Endothelial cell of umbilical vein (primary cell): ENCODE measurements around the gene SAMD10.
"Not testable (repeated sequence)": the region's sequence is repeated elsewhere in the genome, so short reads cannot be mapped to it uniquely, and the experiment has no call there.

Experiments used
- EZH2 ChIP-seq: IDR thresholded peaks from 2 replicates; pipeline ENCODE4 v1.6.1; 2012; ENCODE audit warnings: borderline replicate concordance, low read depth, mild to moderate bottlenecking, moderate library complexity, low read length, inconsistent platforms; ENCODE audit not compliant: severe bottlenecking
- GATA2 ChIP-seq: IDR thresholded peaks from 2 replicates; pipeline ENCODE4 v1.7.0; 2011; ENCODE audit warnings: low read depth, mild to moderate bottlenecking, moderate library complexity, mixed read lengths, low read length; ENCODE audit not compliant: insufficient read length, insufficient read depth
- JUN ChIP-seq: IDR thresholded peaks from 2 replicates; pipeline ENCODE4 v1.6.1; 2011; ENCODE audit warnings: borderline replicate concordance, low read depth; ENCODE audit not compliant: insufficient read length, insufficient read depth
- POLR2A ChIP-seq: IDR thresholded peaks from 2 replicates; pipeline ENCODE4 v1.6.1; 2012; ENCODE audit warnings: low read depth, mild to moderate bottlenecking, control low read depth, low read length
- POLR2AphosphoS5 ChIP-seq: IDR thresholded peaks from 2 replicates; pipeline ENCODE4 v1.6.1; 2012; ENCODE audit warnings: low read depth, mild to moderate bottlenecking, control low read depth, low read length, moderate library complexity; ENCODE audit not compliant: insufficient read depth
- TF ChIP-seq, protein P1 (sequence below), 2 donors: IDR thresholded peaks; 1 replicate in 1 of 2; 2 replicates in 1 of 2; pipeline ENCODE4 v1.5.1; 2011; ENCODE audit warnings: low read length in 2 of 2, mild to moderate bottlenecking in 2 of 2, moderate library complexity in 2 of 2, control low read depth in 1 of 2, inconsistent platforms in 1 of 2, low read depth in 1 of 2; ENCODE audit not compliant: insufficient read depth in 1 of 2; ENCODE audit errors: extremely low read depth in 1 of 2
- TF ChIP-seq, protein P2 (sequence below): IDR thresholded peaks from 2 replicates; pipeline ENCODE4 v1.6.1; 2011; ENCODE audit not compliant: insufficient read depth, insufficient read length

DNA sequence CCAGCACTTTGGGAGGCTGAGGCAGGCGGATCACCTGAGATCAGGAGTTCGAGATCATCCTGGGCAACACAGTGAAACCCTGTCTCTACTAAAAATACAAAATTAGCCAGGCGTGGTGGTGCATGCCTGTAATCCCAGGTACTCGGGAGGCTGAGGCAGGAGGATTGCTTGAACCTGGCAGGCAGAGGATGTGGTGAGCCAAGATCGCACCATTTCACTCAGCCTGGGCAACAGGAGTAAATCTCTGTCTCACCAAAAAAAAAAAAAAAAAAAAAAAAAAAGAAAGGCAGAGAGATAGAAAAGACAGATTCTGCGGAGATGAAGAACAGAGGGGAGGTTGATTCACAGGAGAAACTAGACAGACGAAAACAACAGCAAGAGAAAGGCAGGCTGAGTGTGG is 2.9 kb downstream of the SAMD10 start:
- TF ChIP-seq EZH2, POLR2A, JUN, POLR2AphosphoS5, GATA2: not testable (repeated sequence)
- TF ChIP-seq, protein P1, sequence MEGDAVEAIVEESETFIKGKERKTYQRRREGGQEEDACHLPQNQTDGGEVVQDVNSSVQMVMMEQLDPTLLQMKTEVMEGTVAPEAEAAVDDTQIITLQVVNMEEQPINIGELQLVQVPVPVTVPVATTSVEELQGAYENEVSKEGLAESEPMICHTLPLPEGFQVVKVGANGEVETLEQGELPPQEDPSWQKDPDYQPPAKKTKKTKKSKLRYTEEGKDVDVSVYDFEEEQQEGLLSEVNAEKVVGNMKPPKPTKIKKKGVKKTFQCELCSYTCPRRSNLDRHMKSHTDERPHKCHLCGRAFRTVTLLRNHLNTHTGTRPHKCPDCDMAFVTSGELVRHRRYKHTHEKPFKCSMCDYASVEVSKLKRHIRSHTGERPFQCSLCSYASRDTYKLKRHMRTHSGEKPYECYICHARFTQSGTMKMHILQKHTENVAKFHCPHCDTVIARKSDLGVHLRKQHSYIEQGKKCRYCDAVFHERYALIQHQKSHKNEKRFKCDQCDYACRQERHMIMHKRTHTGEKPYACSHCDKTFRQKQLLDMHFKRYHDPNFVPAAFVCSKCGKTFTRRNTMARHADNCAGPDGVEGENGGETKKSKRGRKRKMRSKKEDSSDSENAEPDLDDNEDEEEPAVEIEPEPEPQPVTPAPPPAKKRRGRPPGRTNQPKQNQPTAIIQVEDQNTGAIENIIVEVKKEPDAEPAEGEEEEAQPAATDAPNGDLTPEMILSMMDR (IDR thresholded peaks at IDR 0.05; ENCODE audit: extremely low read depth in 1 of 2, insufficient read depth in 1 of 2, low read depth in 1 of 2, low read length in 2 of 2): not testable (repeated sequence)
- TF ChIP-seq, protein P2, sequence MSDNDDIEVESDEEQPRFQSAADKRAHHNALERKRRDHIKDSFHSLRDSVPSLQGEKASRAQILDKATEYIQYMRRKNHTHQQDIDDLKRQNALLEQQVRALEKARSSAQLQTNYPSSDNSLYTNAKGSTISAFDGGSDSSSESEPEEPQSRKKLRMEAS: not testable (repeated sequence)
